Testis (tissue), 3 donors: ENCODE results near the gene OR56A5. TPM values are rescaled to one million over a fixed set of nuclear protein-coding genes. Genes with fewer than 3 reads are reported as not detected.

Source experiments
- DNase-seq: peaks from one replicate; pipeline ENCODE4 v3.0.0-alpha.2; 2019
- H3K27ac ChIP-seq, 2 donors: fragments of 200-600 bp; sonication (generic); one replicate each; pipeline ENCODE4 v1.5.1; 2019
- H3K27me3 ChIP-seq: fragments of 200-600 bp; sonication (generic); one replicate; pipeline ENCODE4 v1.5.1; 2019
- H3K36me3 ChIP-seq: fragments of 200-600 bp; sonication (generic); one replicate; pipeline ENCODE4 v1.5.1; 2017; ENCODE audit warnings: low read depth; ENCODE audit errors: missing control alignments
- H3K4me1 ChIP-seq: fragments of 200-600 bp; sonication (generic); one replicate; pipeline ENCODE4 v1.5.1; 2019
- H3K4me3 ChIP-seq, 2 donors: fragments of 200-600 bp; sonication (generic); one replicate each; pipeline ENCODE4 v1.5.1; 2017 to 2019
- H3K9me3 ChIP-seq: fragments of 200-600 bp; sonication (generic); one replicate; pipeline ENCODE4 v1.5.1; 2017
- CTCF ChIP-seq, 3 experiments: fragments of 450-650 bp in 2 of 3; fragments of 200-600 bp in 1 of 3; sonication (generic) in 1 of 3; IDR thresholded peaks; one replicate each; pipeline ENCODE4 v1.5.1; 2016 to 2019; ENCODE audit warnings: antibody characterized with exemption in 3 of 3, mild to moderate bottlenecking in 2 of 3, moderate library complexity in 1 of 3
- POLR2A ChIP-seq: fragments of 450-650 bp; IDR thresholded peaks from one replicate; pipeline ENCODE4 v1.6.1; 2017; ENCODE audit warnings: antibody characterized with exemption, mild to moderate bottlenecking, moderate library complexity
- WGBS, 2 donors: methylation state at CpG; one replicate each; pipeline ENCODE4 v1.1.5; 2018; 5-methylcytosine and 5-hydroxymethylcytosine counted together
- intact Hi-C: fragments of 100-400 bp; cut with DNase I; formaldehyde crosslinking; loops from one replicate; pipeline ENCODE4 v1.15.1; 2023; ENCODE audit warnings: low total_unique reads
- polyA plus RNA-seq: library from polyadenylated mRNA; stranded (reverse); fragments of 350-450 nt; fragmentation: Illumina TruSeq; extraction: RNeasy Lipid Tissue Mini Kit (QIAGEN cat#74804); gene quantifications from one replicate; pipeline ENCODE4 v1.2.3, GENCODE V29; 2014; ENCODE audit warnings: low read depth, low replicate concordance; ENCODE audit not compliant: insufficient read depth
- total RNA-seq, 2 donors: library from RNA; depleted of rRNA; stranded (reverse); fragments of >200 nt; gene quantifications; one replicate each; pipeline ENCODE4 v1.2.3, GENCODE V29; 2016

OR56A5 gene
- total and polyA plus RNA-seq, 3 donors from 2014 or later = not detected

GRCh38 chr11:6006395-6006794, 38.1 kb upstream of the OR56A5 start:
- TF ChIP-seq POLR2A (no peak), CTCF (IDR thresholded peaks at IDR 0.05) (no peak)
- intact Hi-C loops = no loop called here
- no peaks in the 10 kb centered on the region for H3K36me3 ChIP-seq
- no peak for DNase-seq
- H3K4me1 ChIP-seq = peaks cover 5% of the 10 kb centered on the region
- H3K27me3 ChIP-seq = no peaks in the 10 kb centered on the region
- no peak overlapping the region for H3K27ac ChIP-seq
- H3K9me3 ChIP-seq = no peaks in the 10 kb centered on the region
- H3K4me3 ChIP-seq = no peak overlapping the region

- DNase-seq = no peak
- intact Hi-C loops = no loop called here
- WGBS, 2 donors = 62 to 78% methylated on average over 7 of the region's 7 CpGs
These were observed 34.0 kb upstream of the OR56A5 start for GRCh38 chr11:6002202-6002699.

GRCh38 chr11:5994791-5995190, 26.5 kb upstream of the OR56A5 start:
- intact Hi-C loops = no loop called here
- no peak for TF ChIP-seq CTCF (IDR thresholded peaks at IDR 0.05)
- 88 to 100% methylated on average over 12 to 14 of the region's 14 CpGs for WGBS, 2 donors

More at GRCh38 chr11:6002202-6002699, 34.0 kb upstream of the OR56A5 start:
- H3K27me3 ChIP-seq = no peaks in the 10 kb centered on the region
- H3K27ac ChIP-seq = no peak overlapping the region
- no peak for TF ChIP-seq POLR2A
- no peak for TF ChIP-seq CTCF (IDR thresholded peaks at IDR 0.05)
- no peaks in the 10 kb centered on the region for H3K9me3 ChIP-seq
- H3K4me3 ChIP-seq = no peak overlapping the region
- H3K4me1 ChIP-seq = peaks cover 9% of the 10 kb centered on the region
- H3K36me3 ChIP-seq = no peaks in the 10 kb centered on the region

GRCh38 chr11:5992604-5993251, 24.4 kb upstream of the OR56A5 start:
- Histone ChIP-seq H3K36me3 (no peaks in the 10 kb centered on the region), H3K9me3 (no peaks in the 10 kb centered on the region), H3K27ac (no peak overlapping the region), H3K4me1 (no peaks in the 10 kb centered on the region), H3K27me3 (no peaks in the 10 kb centered on the region), H3K4me3 (no peak overlapping the region)
- intact Hi-C loops = no loop called here
- no peak for TF ChIP-seq POLR2A
- peak; percentile 7 to 61 (median 47) for TF ChIP-seq CTCF (IDR thresholded peaks at IDR 0.05)
- DNase-seq = no peak
- WGBS, 2 donors = 64 to 73% methylated on average over 3 of the region's 3 CpGs

More at GRCh38 chr11:5994791-5995190, 26.5 kb upstream of the OR56A5 start:
- H3K9me3 ChIP-seq = no peaks in the 10 kb centered on the region
- no peaks in the 10 kb centered on the region for H3K36me3 ChIP-seq
- H3K27me3 ChIP-seq = no peaks in the 10 kb centered on the region
- H3K4me1 ChIP-seq = no peaks in the 10 kb centered on the region
- H3K27ac ChIP-seq = no peak overlapping the region
- no peak overlapping the region for H3K4me3 ChIP-seq
- DNase-seq = no peak

GRCh38 chr11:5992150-5992549, 23.9 kb upstream of the OR56A5 start:
- intact Hi-C loops = no loop called here
- TF ChIP-seq POLR2A = no peak
- no peak for TF ChIP-seq CTCF (IDR thresholded peaks at IDR 0.05)
- H3K36me3 ChIP-seq = no peaks in the 10 kb centered on the region
- no peaks in the 10 kb centered on the region for H3K27me3 ChIP-seq
- 81 to 92% methylated on average over 3 of the region's 3 CpGs for WGBS, 2 donors
- H3K4me3 ChIP-seq = no peak overlapping the region
- H3K4me1 ChIP-seq = no peaks in the 10 kb centered on the region
- DNase-seq = no peak
- no peaks in the 10 kb centered on the region for H3K9me3 ChIP-seq
- no peak overlapping the region for H3K27ac ChIP-seq
